Activated T-helper 2 cell treated with anti-CD3 and anti-CD28 coated beads, Interferon-gamma antibody, Interleukin-2, Interleukin-4, amounts not matched to agents 10 μg/mL and 5 μg/mL and 100 μg/mL, durations not matched to agents 14 hours and 24 hours and 36 hours (primary cell): ENCODE data around the gene ZNF892. TPM values are rescaled to one million over a fixed set of nuclear protein-coding genes. Genes with fewer than 3 reads are reported as not detected.
"Not testable (repeated sequence)": the region's sequence is repeated elsewhere in the genome, so short reads cannot be mapped to it uniquely, and the experiment has no call there.

Experiments
- DNase-seq: peaks from one replicate; pipeline ENCODE4 v3.0.0; 2021; ENCODE audit warnings: low spot score
- H3K27ac Mint-ChIP-seq: one replicate; pipeline ENCODE4 v1.8.0; 2021; ENCODE audit warnings: mixed read lengths
- H3K27me3 Mint-ChIP-seq: one replicate; pipeline ENCODE4 v1.8.0; 2021; ENCODE audit warnings: low read depth, mixed read lengths
- H3K36me3 Mint-ChIP-seq: one replicate; pipeline ENCODE4 v1.8.0; 2021; ENCODE audit warnings: low read depth, mixed read lengths
- H3K4me1 Mint-ChIP-seq: one replicate; pipeline ENCODE4 v1.8.0; 2021; ENCODE audit warnings: low read depth, mixed read lengths
- H3K4me3 Mint-ChIP-seq: one replicate; pipeline ENCODE4 v1.8.0; 2021; ENCODE audit warnings: low read depth, mild to moderate bottlenecking, moderate library complexity, mixed read lengths
- H3K9me3 Mint-ChIP-seq: one replicate; pipeline ENCODE4 v1.8.0; 2021; ENCODE audit warnings: mixed read lengths
- intact Hi-C: fragments of 100-400 bp; cut with micrococcal nuclease; formaldehyde crosslinking; loops from one replicate; pipeline ENCODE4 v1.15.1; 2023
- total RNA-seq: library from RNA; stranded (reverse); gene quantifications from 2 replicates; pipeline ENCODE4 v1.2.3, GENCODE V29; 2022

Gene ZNF892
- total RNA-seq, 1 donor from 2014 or later = 4.7 TPM

DNA sequence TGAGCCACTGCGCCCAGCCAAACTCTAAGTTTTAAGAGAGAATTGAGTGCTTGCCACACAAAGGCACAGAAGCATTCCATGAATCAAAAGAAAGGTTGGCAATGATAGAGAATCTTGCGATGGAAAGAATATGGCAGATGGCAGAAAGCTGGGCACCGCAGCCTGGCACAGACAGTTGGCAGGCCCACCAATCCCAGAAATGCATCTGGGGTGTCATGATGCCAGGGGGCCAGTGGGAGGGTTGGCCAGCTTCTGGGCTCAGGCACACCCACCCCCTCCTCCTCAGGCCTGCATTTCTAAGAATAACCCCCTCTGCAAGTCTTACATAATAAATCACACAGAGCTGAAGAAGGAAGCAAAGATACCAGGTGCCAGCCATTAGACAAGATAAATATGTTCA is 22.1 kb upstream of the ZNF892 start:
- Mint-ChIP-seq H3K27ac (no peak overlapping the region), H3K4me3 (no peak overlapping the region), H3K9me3 (peaks cover 42% of the 10 kb centered on the region), H3K4me1 (no peaks in the 10 kb centered on the region), H3K27me3 (peaks cover 2% of the 10 kb centered on the region), H3K36me3 (peaks cover 38% of the 10 kb centered on the region)
- no peak for DNase-seq
- intact Hi-C loops = no loop called here

DNA sequence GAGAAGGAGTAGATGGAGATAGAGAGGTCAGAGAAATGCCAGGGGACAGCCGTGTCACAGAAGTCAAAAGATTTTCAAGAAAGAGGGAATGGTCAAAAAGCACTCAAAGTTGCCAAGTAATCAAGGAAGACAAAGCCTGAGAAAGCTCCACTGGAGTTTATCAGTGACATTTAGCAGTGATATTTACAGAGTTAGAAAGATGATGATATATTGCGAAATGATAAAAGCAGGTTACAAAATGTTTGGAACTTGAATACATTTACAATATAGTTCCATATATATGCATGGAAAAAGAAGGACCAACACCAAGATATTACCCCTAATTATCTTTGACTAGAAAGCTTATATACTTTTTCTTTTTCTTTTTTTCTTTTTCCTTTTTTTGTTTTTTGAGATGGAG is 21.3 kb upstream of the ZNF892 start:
- H3K9me3 Mint-ChIP-seq = peaks cover 36% of the 10 kb centered on the region

DNA sequence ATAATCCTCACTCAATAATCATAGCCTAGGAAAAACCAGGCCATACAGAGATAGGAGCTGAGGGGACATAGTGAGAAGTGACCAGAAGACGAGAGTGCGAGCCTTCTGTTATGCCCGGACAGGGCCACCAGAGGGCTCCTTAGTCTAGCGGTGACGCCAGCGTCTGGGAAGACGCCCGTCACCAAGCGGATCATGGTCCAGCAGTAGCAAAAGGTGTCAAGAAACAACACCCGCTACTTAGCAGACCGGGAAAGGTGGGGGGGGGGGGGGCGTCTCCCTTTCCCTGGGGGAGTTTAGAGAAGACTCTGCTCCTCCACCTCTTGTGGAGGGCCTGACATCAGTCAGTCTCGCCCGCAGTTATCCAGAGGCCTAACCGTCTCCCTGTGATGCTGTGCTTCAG is 14.4 kb upstream of the ZNF892 start:
- H3K4me3 Mint-ChIP-seq, H3K27me3 Mint-ChIP-seq, H3K27ac Mint-ChIP-seq, H3K9me3 Mint-ChIP-seq, H3K4me1 Mint-ChIP-seq, H3K36me3 Mint-ChIP-seq, intact Hi-C loops: not testable (repeated sequence)
- DNase-seq = peak; percentile 22

More for the DNA sequence above, 21.3 kb upstream of the ZNF892 start:
- H3K4me1 Mint-ChIP-seq = no peaks in the 10 kb centered on the region
- peaks cover 30% of the 10 kb centered on the region for H3K36me3 Mint-ChIP-seq
- DNase-seq = no peak
- intact Hi-C loops = no loop called here
- peaks cover 2% of the 10 kb centered on the region for H3K27me3 Mint-ChIP-seq
- no peak overlapping the region for H3K27ac Mint-ChIP-seq
- H3K4me3 Mint-ChIP-seq = no peak overlapping the region

DNA sequence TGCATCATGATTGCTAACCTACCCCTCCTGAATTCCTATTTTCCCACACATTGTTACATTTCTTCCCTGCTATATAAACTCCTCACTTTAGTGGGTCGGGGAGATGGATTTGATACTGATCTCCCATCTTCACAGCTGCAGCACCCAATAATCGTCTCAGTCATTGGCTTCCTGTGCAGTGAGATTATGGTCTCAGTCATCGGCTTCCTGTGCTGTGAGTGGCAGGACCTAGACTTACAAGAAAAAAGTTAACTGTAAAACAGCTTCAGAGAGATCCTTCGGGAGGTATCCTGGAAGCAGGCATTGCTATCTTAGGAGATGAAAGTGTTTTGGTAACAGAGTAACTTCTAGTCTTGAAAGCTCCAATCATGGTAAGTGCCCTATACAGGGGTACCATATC is 3.4 kb upstream of the ZNF892 start:
- H3K27ac Mint-ChIP-seq = no peak overlapping the region
- H3K36me3 Mint-ChIP-seq = peaks cover 12% of the 10 kb centered on the region
- H3K4me3 Mint-ChIP-seq = no peak overlapping the region
- H3K4me1 Mint-ChIP-seq = peaks cover 14% of the 10 kb centered on the region
- intact Hi-C loops = no loop called here
- no peaks in the 10 kb centered on the region for H3K27me3 Mint-ChIP-seq
- no peak for DNase-seq
- peaks cover 12% of the 10 kb centered on the region for H3K9me3 Mint-ChIP-seq

DNA sequence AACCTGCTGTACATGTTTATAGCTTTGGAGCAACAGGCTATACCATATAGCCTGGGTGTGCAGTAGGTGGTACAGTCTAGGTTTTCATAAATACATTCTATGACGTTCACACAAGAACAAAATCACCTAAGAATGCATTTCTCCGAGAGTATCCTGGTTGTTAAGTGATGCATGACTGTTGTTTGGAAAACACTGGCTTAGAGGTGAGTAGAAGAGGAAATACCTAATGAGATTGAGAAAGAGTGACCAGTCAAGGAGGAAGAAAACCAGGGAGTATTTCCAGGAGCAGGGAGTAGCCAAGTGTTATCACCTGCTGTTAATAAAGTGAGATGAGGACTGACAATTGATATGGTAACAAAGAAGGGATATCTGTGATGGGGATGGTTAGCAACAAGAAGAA is 2.9 kb upstream of the ZNF892 start:
- no peak overlapping the region for H3K27ac Mint-ChIP-seq
- H3K4me1 Mint-ChIP-seq = peaks cover 17% of the 10 kb centered on the region
- H3K27me3 Mint-ChIP-seq = no peaks in the 10 kb centered on the region
- no peak for DNase-seq
- peaks cover 17% of the 10 kb centered on the region for H3K36me3 Mint-ChIP-seq
- intact Hi-C loops = no loop called here
- H3K4me3 Mint-ChIP-seq = no peak overlapping the region
- peaks cover 17% of the 10 kb centered on the region for H3K9me3 Mint-ChIP-seq

DNA sequence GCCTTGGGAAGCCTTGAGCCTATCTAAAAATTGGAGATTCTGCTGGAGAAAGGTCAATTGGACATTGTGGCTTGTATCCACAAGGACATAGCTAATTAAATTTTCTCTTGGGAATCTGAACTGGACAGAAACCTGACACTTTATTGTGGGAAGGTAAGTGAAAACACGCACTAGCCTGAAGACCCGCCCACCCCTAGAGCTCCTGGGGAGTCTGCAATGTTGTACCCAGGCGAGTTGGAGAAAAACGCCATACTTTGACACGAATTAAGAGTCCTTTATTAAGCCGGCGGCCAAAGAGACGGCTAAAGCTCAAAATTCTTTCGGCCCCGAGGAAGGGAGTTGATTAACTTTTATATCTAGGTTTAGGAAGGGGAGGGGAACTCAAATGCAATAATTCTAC is 1.2 kb upstream of the ZNF892 start:
- H3K4me3 Mint-ChIP-seq = peak overlapping the region; percentile 87
- DNase-seq = no peak
- intact Hi-C loops = loop anchor here (5.0 kb wide), 1 partner anchor 179 kb away; the partner anchor contains the start of gene MAL
- peaks cover 17% of the 10 kb centered on the region for H3K4me1 Mint-ChIP-seq
- H3K27ac Mint-ChIP-seq = no peak overlapping the region
- peaks cover 29% of the 10 kb centered on the region for H3K9me3 Mint-ChIP-seq
- peaks cover 29% of the 10 kb centered on the region for H3K36me3 Mint-ChIP-seq
- H3K27me3 Mint-ChIP-seq = no peaks in the 10 kb centered on the region

DNA sequence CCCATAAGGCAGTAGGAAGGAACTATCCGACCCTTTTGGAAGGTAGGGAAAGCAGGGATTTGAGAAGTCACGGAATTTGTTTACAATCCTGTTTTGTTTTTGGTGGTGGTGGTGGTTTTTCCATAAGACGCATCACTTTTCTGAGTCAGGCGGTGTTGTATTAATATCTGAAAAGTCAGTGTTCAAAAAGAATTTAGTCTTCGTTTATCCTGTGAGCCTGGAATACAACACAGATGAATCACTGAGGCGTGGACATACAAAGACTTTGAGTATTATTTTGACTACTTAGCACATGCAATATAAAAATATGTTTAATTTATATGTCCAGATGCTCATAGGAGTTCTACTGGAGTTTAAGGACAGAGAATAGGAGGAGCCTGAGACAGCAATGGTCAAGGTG is 785 bp downstream of the ZNF892 start:
- intact Hi-C loops = loop anchor here (5.0 kb wide), 1 partner anchor 181 kb away; the partner anchor contains the start of gene MAL
- Mint-ChIP-seq H3K36me3 (peaks cover 47% of the 10 kb centered on the region), H3K4me3 (peak overlapping the region; percentile 87), H3K4me1 (peaks cover 17% of the 10 kb centered on the region), H3K27ac (peak overlapping the region; percentile 14), H3K9me3 (peaks cover 46% of the 10 kb centered on the region), H3K27me3 (no peaks in the 10 kb centered on the region)
- no peak for DNase-seq

DNA sequence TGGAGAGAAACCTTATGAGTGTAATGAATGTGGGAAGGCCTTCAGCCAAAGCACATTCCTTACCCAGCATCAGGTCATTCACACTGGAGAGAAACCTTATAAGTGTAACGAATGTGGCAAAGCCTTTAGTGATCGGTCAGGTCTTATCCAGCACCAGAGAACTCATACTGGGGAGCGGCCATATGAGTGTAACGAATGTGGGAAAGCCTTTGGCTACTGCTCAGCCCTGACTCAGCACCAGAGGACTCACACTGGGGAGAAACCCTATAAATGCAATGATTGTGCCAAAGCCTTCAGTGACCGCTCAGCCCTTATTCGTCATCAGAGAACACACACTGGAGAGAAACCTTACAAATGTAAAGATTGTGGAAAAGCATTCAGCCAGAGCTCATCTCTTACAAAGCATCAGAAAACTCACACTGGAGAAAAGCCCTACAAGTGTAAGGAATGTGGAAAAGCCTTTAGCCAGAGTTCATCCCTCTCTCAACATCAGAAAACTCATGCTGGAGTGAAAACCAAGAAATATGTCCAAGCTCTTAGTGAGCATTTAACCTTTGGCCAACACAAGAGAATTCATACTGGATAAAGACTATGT is 7.8 kb downstream of the ZNF892 start:
- Mint-ChIP-seq H3K36me3 (peaks cover 76% of the 10 kb centered on the region), H3K9me3 (peaks cover 93% of the 10 kb centered on the region), H3K4me3 (no peak overlapping the region), H3K27ac (no peak overlapping the region), H3K4me1 (no peaks in the 10 kb centered on the region), H3K27me3 (no peaks in the 10 kb centered on the region)
- intact Hi-C loops = no loop called here
- no peak for DNase-seq

DNA sequence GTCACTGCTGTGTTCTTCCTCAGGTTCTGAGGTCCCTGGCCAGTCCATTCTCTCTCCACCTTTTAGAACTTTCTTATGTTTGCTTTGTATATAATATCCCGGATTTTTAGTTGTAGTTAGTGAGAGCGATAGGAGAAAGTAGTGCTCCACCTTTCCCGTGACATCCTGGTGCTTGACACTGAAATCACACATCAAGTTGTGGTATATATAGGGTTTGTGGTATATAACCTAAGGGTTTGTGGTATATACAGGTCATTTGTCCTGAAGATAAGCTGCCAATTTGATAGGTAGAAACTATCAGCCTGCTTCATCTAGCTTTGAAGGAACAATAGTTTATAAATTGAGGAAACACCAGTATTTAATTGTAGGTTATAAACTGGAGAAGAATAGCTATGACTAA is 13.1 kb downstream of the ZNF892 start:
- Mint-ChIP-seq H3K9me3 (peaks cover 88% of the 10 kb centered on the region), H3K36me3 (peaks cover 34% of the 10 kb centered on the region)

DNA sequence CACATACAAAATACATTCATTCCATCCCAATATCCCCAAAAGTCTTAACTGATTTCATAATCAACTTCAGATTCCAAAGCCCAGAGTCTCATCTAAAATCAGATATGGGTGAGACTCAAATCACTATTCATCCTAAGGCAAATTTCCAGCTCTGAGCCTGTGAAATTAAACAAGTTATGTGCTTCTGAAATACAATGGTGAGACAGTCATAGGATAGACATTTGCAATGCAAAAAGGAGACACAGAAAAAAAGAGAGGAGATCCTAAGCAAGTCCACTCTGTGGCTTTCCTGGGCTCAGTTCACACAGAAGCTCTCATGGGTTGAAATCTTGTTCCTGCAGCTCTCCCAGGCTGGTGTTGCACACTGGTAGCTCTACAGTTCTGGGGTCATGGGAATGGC is 18.3 kb downstream of the ZNF892 start:
- Mint-ChIP-seq H3K9me3 (peaks cover 48% of the 10 kb centered on the region), H3K4me3 (no peak overlapping the region), H3K36me3 (peaks cover 7% of the 10 kb centered on the region), H3K27me3 (no peaks in the 10 kb centered on the region), H3K27ac (no peak overlapping the region), H3K4me1 (no peaks in the 10 kb centered on the region)
- DNase-seq = no peak
- intact Hi-C loops = no loop called here

More for the DNA sequence above, 13.1 kb downstream of the ZNF892 start:
- DNase-seq = no peak
- Mint-ChIP-seq H3K4me1 (no peaks in the 10 kb centered on the region), H3K27me3 (no peaks in the 10 kb centered on the region), H3K4me3 (no peak overlapping the region), H3K27ac (no peak overlapping the region)
- intact Hi-C loops = no loop called here

DNA sequence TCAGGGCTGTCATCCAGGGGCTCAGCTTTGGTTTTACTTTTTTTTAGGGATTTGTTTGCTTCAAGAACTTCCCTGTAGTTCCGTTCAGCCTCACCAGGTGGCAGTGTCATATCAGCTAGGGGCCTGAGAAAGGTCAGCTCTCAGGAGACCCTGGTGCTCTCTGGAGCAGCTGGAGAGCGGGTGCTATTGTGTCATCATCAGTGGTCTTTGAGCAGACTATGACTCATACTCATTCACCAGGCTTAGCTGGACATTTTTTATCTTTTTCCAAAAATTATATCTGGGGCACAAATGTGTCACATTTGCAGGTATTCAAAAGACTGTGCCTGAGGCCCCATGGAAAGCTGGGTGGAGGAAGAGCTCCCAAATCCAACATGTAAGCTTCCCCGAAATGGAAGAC is 24.4 kb downstream of the ZNF892 start:
- H3K27me3 Mint-ChIP-seq = no peaks in the 10 kb centered on the region
- H3K4me1 Mint-ChIP-seq = no peaks in the 10 kb centered on the region

DNA sequence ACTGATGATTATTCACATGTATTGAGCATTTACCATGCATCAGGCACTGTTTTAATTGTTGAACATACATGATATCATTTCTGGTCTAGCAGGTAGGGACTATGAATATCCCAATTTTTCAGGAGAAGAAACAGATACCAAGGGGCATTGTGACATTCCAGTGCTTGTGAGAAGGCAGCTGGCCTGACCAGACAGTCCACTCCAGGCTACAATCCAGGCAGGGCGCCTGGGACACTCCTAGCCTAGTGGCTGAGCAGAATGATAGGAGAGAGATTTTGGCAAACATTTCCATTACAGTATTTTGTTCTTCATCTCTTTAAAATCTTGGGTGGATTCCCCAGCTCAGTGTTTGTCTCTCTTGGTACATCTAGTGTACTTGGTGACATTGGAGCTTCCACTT is 24.9 kb downstream of the ZNF892 start:
- H3K4me1 Mint-ChIP-seq = no peaks in the 10 kb centered on the region
- peaks cover 5% of the 10 kb centered on the region for H3K9me3 Mint-ChIP-seq
- intact Hi-C loops = no loop called here

More for the DNA sequence above, 24.4 kb downstream of the ZNF892 start:
- H3K9me3 Mint-ChIP-seq = peaks cover 8% of the 10 kb centered on the region
- no peak overlapping the region for H3K27ac Mint-ChIP-seq
- H3K4me3 Mint-ChIP-seq = no peak overlapping the region
- DNase-seq = no peak
- intact Hi-C loops = no loop called here
- H3K36me3 Mint-ChIP-seq = no peaks in the 10 kb centered on the region

DNA sequence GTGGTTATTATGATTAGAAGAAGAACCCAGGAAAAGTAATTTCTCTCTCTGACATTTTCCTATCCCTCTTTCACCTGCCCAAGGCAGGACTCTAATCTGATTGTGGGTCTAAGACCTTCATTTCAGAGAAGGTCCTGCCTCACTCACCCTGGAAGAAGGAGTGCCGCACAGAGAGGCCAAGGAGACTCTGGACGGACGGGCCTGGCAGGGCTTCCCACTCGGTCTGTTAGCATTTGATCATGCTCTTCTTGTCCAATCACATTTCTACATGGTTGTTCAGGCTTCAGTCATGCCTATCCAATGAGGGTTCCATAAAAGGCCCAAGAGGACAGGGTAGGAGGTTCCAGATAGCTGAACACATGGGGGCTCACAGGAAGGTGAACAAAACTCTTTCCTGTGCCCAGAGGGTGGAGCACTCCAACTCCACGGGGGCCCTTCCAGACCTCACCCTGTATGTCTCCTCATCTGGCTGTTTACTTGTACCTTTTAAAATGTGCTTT is 27.0 kb downstream of the ZNF892 start:
- Mint-ChIP-seq H3K36me3 (no peaks in the 10 kb centered on the region), H3K4me3 (no peak overlapping the region), H3K9me3 (peaks cover 18% of the 10 kb centered on the region), H3K4me1 (no peaks in the 10 kb centered on the region), H3K27ac (no peak overlapping the region), H3K27me3 (no peaks in the 10 kb centered on the region)
- no peak for DNase-seq
- intact Hi-C loops = no loop called here

More for the DNA sequence above, 24.9 kb downstream of the ZNF892 start:
- no peak for DNase-seq
- Mint-ChIP-seq H3K36me3 (no peaks in the 10 kb centered on the region), H3K27ac (no peak overlapping the region), H3K4me3 (no peak overlapping the region), H3K27me3 (no peaks in the 10 kb centered on the region)
